ENCODE measurements around the gene TESMIN.
A peak's percentile ranks its signal among the peaks of the same experiment; 100 is the strongest.

TESMIN gene

DNA sequence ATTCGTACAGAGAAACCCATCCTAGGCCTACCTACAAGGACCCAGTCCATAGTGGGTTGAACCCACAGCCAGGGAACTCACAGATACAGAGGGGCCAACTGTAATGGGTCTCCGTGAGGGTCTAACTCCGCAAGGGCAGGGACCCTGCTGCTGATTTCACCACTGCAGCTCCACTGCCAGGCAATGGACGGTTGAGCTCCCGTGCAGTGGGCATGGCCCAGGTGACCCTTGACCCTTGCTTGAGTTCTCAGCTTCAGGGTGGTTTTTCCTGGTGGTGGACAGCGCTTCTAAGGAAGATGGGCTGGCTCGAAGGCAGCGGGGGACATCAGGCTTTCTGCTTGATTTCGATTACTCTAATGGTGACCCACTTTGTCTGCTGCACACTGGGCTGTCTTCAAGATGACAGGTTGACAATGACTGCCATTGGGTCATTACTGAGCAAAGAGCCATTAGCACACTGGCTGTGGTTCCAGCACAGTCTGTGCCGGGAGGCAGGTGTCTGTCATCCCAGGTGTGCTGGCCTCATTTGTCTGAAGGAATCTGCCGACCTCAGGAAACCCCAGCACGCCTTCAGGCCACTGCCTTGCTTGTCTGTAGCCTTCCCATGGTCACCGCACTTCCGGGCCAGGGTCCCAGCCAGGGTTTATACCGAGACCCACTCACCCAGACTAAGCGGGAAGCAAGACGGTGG lies 70.6 kb downstream of the TESMIN start:
- DNase-seq: no peak

DNA sequence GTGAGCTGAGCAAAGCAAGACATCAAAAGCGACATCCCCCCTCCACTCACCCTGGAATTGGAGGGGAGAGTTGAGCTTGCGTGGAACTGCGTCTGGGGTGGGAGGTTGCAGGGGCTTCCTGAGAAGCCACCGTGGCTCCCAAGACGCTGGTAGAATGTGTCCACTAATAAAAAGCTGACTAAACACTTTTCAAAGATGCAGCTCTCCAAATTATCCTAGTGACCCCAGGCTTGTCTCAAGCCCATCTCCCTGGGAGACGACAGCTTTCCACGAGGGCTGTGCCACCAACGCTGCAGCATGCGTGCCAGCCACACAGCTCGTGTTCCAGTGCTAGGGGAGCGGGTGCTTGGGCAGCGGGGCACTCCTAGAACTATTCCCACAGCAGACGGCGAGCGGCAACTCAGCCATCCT lies 73.3 kb downstream of the TESMIN start:
- no peak for DNase-seq

DNA sequence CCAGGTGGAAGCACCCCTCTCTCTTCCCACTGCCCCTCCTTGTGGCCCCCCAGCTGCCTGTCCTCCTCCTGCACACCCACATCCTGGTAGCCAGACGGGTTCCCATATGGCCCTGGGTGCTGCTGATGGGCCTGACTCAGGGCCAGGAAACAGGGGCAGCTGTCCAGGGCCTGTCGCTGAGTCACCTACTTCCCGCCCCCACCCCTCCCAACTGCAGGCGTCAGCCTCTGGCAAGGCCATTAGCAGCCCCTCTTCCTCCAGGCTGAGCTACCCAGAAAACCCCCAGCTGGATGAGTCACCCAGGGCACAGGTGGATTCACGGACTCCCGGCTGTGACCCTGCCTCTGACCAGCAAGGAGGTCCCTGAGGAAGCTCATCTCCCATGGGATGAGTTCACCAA lies 73.9 kb downstream of the TESMIN start:
- DNase-seq: no peak

DNA sequence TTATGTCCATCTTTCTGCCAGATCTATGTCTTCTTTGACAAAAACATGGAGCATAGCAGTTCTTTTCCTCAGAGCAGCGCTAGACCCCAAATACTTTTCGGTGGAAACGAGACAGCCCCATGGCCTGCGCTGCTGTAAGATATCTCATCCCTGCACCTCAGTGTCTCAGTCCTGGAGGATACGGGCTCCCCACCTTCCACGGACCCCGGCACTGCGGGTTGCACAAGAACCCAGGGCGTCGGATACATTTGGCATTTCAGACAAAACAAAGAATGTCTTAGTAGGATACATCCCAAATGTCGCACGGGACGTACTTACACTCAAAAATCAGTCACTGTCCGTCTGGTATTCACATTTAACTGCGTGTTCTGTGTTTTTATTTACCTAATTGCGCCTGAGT lies 76.9 kb downstream of the TESMIN start:
- DNase-seq: no peak

DNA sequence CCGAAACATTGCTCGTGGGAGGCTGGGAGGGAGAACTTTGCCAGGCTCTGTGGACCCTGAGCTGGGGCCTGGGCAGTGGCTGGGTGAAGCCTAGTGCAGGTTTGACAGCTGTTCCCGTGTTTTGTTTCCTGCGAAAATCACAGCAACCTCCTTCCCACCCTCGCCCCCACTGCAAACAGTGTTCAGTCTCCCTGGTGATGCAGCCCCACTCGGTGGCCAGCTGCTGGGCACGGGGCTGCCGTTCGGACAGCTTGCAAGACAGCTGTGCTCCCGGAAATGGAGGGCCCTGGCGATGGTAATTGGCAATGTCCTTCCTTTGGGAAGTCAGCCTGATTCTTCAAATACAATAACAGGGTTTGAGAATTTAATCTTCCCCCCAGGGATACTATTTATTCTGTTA lies 77.3 kb downstream of the TESMIN start:
- no peak for DNase-seq

DNA sequence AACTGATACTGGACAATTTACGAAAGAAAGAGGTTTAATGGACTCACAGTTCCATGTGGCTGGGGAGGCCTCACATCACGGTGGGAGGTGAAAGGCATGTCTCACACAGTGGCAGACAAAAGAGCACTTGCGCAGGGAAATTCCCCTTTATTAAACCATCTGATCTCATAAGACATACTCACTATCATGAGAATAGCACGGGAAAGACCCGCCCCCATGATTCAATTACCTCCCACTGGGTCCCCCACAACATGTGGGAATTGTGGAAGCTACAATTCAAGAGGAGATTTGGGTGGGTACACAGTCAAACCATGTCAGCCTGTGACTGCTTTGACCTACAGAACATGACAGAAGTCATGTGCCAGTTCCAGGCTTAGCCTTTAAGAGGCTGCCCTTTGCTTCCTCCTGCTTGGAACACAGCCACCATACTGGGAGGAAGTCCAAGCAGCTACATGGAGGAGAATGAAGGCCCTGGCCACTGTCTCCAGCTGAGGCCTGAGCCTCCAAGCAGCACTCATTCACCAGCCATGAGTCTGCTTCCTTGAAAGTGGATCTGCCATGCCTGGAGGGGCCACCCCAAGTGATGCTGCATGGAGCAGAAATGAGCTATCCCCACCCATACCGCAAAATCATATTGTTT lies 77.9 kb downstream of the TESMIN start:
- DNase-seq: no peak

DNA sequence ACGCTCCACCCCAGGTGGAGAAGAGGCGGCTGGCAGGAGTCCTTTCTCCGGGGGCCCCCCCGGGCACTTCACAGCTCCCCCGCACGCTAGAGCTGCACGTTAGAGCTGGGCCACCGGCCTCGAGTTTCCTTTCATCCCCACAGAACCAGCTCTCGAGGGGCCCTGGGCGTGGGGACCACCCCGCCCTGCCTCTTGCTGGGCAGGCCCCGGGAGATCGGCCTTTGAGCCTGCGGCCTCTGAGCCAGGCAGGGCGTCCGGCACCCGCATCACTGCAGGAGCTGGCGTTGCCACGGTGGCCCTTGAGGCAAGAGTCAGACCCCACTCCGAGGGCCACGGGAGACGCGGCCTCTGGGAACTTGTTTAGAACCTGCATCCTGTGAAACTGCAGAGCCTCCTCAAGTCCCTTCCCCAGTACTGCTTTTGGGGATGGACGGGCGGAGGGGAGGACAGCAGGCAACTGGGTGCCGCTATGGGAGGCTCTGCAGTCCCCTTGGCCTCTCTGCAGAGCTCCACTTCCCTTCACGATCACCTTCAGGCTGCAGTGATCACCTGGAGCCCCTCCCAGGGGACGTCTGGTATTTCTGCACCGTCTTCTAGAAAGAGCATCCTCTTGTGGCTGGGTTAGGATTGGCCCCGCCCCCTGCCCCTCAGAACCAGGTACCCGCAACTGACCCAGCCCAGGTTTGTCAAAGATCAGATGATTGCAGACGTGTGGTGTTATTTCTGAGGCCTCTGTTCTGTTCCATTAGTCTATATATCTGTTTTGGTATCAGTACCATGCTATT lies 80.9 kb downstream of the TESMIN start:
- DNase-seq: no peak

DNA sequence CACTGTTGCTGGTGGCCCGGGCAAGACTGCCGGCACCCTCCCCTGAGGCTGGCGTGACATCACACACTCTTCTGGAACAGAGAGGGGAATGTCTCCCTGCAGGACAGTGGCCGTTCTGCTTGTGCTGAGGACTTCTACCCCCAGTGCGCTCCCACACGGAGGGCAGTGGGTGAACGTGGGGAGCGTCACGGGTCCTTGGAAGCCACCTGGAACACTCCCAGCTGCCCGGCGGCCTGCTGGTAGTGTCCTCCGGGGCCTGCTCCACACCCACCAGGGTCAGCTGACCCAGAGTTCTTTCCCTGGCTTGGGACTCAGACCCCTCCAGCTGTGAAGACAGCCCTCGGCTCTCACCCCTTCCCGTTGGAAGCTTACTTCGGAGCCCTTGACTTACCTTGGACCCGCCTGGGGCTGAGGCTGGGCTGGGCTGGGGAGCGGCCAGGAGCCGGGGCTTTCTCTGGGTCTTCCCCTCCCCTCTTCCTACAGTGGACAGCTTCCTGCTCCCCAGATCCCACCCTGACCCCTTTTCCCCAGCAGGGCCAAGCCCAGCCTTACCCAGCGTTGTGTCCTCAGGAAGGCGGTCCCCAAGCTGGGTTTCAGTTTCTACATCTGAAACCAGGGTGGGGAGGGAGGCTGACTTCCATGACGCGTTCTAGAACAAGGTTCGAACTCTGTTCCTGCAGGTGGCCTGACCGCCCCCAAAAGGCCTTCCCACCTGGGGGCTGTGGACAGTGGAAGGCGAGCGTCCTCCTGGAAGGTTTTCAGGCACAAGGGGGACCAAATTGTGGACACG lies 81.8 kb downstream of the TESMIN start:
- no peak for DNase-seq

DNA sequence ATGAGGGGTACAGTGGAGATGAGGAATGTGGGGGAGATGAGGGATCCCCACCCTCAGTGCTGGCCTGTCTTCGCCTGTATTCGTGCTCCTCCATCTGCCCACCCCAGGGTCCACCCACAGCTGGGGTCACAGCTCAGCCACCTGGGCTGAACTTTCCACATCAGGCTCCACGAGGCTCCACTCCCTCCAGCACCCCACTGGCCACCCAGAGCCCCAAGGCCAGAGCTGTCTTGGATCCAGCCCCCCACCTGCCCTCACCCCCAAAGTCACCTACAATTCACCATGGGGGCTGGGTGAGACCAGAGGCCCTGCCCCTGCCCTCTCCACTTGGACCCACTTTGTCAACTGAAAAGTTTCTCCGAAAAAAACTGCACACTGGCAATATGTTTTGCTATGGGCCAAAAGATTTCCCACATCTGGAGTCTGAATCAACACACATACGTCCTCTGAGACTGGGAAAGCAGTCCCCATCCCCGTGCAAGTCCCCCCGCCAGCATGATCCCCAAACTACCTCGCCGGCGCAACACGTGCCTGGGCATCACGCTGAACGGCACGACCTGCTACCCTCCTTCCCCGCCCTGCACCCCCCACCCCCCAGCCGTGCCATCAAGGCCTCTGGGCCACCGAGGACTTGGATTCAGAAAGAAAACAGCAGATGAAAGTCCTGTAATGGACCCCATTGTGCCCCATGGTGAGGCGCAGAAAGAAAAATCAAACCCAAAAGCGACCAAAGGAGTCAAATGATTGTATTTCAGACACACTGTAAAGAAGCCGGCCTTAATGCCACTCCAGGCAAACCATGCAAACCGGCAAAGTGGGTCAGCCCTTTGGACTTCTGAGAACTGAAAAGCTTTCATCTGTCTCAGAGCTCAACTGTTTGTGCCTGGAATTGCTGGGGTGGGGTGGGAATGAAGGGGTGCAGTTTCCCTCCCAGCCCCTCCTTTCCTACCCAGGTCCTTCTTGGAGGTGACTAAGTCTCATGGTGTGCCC lies 83.5 kb downstream of the TESMIN start:
- DNase-seq: no peak

DNA sequence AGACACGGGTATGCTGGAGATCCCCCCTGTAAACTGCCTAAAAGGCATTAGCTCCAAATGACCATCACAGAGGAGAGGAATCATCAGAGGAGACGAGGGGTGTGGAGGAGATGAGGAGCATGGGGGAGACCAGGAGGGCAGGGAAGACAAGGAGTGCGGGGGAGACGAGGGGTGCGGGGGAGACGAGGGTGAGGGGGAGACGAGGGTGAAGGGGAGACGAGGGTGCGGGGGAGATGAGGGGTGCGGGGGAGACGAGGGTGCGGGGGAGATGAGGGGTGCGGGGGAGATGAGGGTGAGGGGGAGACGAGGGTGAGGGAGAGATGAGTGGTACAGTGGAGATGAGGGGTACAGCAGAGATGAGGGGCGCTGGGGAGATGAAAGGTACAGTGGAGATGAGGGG lies 84.5 kb downstream of the TESMIN start:
- no peak for DNase-seq

DNA sequence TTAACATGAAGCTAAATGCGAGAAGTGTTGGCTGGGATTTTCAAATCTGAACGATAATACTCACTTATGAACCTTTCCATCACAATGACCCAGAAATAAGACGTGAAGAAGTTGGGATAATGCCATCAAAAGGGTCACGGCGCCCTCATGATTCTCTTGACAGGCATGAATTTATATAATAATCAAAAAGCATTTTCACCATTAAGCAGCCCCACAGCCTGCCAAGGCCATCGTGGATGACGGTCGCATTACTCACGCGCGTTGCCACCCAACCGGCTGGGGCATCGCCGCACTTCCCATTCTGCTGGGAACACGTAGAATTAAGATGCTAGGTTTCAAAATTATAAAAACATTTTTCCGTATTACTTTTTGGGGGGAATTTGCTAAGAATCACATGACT lies 85.9 kb downstream of the TESMIN start:
- no peak for DNase-seq

DNA sequence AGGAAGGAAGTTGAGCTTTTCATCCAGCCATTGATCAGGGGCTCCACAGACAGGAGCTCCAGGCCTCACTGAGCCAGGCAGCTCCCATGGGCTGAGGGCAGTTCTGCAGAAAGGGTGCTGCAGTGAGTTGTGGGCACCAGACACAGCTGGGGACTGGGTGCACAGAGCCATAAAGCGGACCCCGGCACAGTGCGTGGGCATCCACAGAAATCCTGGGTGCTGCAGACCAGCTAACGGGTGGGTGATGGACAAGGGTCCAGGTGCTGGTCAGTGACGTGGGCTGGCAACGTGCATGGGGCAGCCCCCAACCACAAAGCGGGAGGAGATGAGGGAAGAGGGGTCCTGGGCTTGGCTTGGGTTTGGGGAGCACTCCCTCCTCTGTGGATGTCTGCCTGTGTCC lies 86.4 kb downstream of the TESMIN start:
- DNase-seq: no peak

DNA sequence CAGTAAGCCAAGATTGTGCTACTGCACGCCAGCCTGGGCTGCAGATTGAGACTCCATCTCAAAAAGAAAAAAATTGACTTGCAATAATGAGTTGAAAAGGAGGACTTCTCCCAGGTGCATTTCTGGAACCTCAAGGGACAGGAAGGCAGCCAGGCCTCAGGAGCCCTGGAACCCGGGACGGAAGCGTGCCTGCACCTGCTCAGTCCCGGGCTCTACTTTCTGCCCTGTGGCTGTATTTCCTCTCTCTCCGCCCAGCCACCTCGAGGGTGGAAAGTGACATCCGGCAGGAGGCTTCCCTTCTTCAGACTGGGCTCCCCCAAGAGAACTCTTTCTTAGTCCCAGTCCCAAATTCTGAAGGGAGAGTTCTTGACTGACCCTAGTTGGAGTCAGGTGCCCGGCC lies 87.2 kb downstream of the TESMIN start:
- no peak for DNase-seq

DNA sequence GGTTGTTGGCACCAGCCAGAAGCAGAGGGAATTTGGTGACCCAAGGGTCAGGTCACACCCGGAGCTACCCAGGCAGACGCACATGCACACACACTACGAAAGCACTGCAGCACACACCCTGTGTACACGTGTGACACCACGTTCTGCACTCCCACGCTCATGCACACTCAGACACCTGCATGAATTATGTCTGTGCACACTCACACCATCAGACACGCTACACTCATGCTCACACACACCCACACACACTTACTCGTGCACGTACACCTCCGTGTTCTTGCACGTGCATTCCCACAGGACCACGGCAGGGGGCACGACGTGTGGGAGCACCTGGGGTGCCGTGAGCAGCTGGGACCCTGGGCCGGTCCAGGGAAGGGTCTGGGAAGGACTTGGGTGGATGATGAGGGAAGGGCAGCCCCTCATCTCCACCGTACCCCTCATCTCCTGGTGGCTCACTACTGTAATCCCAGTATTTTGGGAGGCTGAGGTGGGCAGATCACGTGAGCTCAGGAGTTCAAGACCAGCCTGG lies 87.8 kb downstream of the TESMIN start:
- no peak for DNase-seq

DNA sequence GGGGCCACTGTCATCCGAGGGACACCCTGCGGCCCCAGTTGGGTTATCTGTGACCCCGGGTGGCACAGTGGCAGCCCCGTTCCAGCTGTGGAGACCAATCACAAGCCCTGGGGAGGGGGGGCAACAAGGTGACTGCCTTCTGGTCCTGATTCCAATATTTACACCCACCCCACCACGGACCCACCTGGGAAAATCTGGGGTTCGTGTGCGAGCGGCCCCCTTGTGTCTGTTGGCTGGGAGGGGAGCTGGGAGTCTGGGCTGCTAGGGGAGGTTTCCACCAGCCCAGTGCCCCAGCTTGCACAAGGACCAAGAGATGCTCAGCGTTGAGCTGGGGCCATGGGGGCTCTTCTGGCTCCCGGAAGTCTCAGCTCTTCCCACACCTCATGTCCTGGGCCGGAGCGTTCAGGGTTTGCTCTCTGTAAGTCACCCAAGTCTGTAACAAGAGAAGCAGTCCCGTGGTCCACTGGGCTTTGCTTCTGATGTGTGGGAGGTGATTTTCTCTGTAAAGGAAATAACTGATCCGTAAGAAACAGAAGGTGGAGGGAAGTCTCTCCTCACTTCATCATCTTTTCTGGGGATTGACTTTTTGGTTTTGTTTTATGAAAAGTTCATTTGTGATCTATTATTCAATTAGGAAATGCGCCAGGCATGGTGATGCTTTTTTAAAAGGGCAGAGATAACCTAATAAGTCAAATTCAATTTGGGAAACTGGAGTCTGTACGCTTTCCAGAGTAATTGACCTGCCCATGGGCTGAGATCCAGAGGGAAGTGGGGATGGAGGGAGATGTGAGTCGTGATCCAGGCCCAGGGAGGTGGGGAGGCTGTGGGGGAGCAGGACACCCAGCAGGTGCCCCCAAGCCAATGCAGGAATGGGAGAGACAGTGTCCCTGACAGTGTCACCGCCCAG lies 89.4 kb downstream of the TESMIN start:
- DNase-seq: no peak

DNA sequence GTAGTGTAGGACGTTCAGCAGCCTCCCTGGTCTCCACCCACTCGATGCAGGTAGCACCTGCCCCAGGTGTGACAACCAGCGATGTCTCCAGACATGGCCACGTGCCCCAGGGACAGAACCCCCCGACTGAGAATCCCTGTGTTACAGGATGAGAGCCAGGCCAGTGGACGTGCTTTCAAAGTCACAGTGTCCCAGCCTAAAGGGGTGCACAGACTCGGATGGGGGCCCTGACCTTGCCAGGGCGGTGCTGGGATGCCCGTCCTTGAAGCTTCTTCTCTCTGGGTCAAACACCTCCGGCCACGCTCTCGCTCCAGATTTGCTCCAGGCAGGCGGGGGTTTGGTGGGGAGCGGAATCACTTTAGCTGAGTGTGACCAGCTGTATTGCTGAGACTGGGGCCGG lies 90.3 kb downstream of the TESMIN start:
- no peak for DNase-seq

DNA sequence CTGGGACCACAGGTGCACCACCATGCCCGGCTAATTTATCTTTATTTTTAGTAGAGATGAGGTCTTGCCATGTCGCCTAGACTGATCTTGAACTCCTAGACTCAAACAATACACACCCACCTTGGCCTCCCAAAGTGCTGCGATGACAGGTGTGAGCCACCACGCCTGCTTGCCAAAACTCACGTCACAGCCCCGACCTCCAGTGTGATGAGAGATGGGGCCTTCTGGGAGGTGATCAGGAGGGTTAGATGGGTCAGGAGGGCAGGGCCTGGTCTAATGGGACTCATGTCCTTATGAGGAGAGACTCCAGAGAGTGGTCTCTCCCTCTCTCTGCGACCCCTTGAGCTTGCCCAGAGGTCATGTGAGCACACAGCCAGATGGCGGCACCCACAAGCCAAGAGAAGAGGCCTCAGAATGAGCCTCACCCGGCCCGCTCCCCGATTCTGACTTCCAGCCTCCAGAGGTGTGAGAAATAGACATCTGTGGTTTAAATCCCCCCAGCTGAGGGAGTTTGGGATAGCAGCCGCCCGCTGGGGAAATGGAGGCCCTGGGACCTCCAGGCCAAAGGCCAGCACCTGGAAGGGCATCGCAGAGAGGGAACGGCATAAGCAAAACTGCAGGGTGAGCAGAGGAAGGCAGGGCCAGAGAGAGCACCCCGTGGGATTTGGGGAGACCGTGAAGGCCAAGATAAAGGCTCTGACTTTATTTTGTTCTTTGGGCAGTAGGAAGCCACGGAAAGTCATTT lies 91.1 kb downstream of the TESMIN start:
- DNase-seq: no peak

DNA sequence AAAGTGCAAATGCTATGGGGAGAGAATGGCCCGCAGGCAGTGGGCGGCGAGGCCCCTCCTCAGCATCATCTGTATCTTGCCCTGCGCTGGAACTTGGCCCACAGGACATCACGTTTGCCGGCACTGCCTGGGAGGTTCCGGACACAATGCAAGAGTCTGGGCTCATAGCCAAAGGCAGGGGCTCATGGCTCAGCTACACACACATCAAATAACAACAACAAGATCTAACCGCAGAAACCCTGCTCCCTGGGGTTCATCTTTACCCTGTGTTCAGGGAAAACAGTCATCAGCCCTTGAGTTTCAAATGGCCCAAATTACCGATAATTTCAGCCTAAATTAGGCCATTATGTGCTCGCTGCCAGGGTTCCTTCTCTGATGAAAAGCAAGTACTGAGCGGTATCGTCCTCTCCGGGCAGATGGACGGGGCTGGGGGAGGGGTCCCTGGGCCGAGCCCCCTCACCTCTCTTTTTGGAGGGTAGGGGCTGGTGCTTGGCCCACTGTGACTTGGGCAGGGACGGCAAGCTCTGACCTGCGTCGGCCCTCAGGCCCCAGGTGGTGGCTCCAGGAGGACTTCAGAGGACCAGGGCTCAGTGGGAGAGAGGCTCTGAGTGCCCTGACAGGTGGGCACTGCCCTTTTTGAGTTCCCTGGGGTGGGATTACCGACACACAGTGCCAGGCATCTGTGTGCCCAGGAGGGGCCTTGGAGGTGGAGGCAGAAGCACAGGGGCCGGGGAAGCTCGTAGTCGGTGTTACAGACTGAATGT lies 92.0 kb downstream of the TESMIN start:
- DNase-seq: peak; percentile 23

DNA sequence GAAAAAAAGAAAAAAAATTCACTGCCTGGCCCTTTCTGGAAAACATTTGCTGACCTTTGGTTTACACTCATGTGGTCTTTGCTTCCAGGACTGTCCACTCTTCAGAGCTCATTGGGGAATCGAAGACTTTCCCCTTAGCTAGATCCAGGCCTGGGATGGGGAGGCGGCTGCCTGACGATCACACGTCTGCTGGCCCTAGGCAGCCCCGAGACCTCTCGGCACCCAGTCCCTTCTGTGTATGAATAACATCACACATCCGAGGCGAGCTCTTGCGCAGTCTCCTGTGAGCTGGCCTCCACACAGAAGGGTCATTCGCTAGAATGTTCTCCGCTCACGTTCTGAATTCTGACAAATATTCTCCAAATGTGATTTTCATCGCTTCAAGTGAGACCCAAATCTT lies 92.7 kb downstream of the TESMIN start:
- no peak for DNase-seq

Measured in NCI-H1694 treated with DMSO at 0.1 percent for 48 hours (cell line).